Measurements from ENCODE around the gene PPP1R7.

GRCh38 chr2:241110089-241110606, 40.1 kb upstream of the PPP1R7 start:
- no peak for TF ChIP-seq CTCF (IDR thresholded peaks at IDR 0.05 in 2 of 3, conservative IDR thresholded peaks at IDR 0.05 in 1 of 3; ENCODE audit: borderline replicate concordance in 1 of 3, insufficient read depth in 1 of 3, low read depth in 2 of 3, low read length in 2 of 3)
- no peak for TF ChIP-seq POLR2AphosphoS5 (IDR thresholded peaks at IDR 0.05; ENCODE audit: low read depth, low read length)
- TF ChIP-seq EGR1 (IDR thresholded peaks at IDR 0.05; ENCODE audit: low read depth) = no peak
- TF ChIP-seq MAX (IDR thresholded peaks at IDR 0.05) = no peak
- no peak for TF ChIP-seq SP1 (IDR thresholded peaks at IDR 0.05; ENCODE audit: low read depth)
- TF ChIP-seq REST (IDR thresholded peaks at IDR 0.05; ENCODE audit: low read depth) = no peak
- TF ChIP-seq ATF3 (IDR thresholded peaks at IDR 0.05) = no peak

Measured in HCT116 (cell line).